ENCODE measurements around the gene RGS10. TPM values are rescaled to one million over a fixed set of nuclear protein-coding genes. Genes with fewer than 3 reads are reported as not detected.

Gene RGS10, protein sequence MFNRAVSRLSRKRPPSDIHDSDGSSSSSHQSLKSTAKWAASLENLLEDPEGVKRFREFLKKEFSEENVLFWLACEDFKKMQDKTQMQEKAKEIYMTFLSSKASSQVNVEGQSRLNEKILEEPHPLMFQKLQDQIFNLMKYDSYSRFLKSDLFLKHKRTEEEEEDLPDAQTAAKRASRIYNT
- 35.4 and 50.9 TPM in 2 replicates for total RNA-seq

DNA sequence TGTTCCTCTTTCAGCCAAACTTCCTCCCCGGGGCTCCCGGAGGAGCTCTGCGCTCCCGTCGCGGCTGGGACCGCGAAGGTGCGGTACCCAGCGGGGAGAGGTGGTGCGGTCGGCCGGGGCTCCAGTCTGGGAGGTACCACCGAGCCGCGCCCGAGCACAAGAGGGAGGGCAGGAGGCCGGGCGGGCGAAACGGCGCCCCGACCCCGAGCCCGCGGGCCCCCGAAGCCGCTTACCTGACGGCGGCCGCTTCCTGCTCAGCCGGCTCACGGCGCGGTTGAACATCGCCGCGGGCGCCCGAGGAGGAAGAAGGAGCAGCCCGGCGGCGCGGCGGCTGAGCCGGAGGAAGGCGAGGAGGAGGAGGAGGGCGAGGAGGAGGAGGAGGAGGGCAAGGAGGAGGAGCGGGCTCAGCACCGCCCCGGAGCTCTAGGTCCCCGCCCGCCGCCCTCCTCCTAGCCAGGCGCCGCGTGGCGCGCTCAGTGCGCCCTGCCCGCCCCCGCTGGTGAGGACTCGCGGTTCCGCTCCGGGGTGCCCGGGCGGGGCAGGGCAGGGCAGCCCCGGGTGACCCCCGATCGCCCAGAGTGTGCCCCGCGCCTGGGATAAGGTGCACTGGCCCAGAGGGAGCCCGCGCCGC, at the start of gene RGS10:
Gene RGS10 (minus strand): TSS at position 363 of the 631 bp plus-strand sequence. CDS start 81 bp downstream, at position 282.
- H3K4me3 ChIP-seq (ENCODE audit: low read depth, low read length), result peak within 1 kb of the TSS; percentile 83
- peak; percentile 81 for DNase-seq (ENCODE audit: low read depth)
- TF ChIP-seq, protein P1, sequence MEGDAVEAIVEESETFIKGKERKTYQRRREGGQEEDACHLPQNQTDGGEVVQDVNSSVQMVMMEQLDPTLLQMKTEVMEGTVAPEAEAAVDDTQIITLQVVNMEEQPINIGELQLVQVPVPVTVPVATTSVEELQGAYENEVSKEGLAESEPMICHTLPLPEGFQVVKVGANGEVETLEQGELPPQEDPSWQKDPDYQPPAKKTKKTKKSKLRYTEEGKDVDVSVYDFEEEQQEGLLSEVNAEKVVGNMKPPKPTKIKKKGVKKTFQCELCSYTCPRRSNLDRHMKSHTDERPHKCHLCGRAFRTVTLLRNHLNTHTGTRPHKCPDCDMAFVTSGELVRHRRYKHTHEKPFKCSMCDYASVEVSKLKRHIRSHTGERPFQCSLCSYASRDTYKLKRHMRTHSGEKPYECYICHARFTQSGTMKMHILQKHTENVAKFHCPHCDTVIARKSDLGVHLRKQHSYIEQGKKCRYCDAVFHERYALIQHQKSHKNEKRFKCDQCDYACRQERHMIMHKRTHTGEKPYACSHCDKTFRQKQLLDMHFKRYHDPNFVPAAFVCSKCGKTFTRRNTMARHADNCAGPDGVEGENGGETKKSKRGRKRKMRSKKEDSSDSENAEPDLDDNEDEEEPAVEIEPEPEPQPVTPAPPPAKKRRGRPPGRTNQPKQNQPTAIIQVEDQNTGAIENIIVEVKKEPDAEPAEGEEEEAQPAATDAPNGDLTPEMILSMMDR (IDR thresholded peaks at IDR 0.05; ENCODE audit: insufficient read depth, low read depth, low read length), result no peak

DNA sequence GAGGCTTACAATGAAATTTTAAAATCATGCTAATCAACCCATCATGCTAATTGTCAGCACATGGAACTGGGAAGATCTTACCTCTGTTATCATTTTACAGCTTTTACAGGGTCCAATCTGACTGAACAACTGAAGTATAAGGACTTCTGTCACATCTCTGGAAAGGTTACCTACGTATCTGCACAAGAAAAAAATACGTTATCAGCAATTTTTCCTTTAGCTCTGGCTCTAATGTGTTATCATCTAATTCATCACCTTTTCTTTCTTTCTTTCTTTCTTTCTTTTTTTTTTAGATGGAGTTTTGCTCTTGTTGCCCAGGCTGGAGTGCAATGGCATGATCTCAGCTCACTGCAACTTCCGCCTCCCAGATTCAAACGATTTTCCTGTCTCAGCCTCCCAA, 45.6 kb upstream of the RGS10 start:
- H3K4me3 ChIP-seq (ENCODE audit: low read depth, low read length), result no peak overlapping the region
- DNase-seq (ENCODE audit: low read depth), result no peak
- TF ChIP-seq, protein P1 (IDR thresholded peaks at IDR 0.05; ENCODE audit: insufficient read depth, low read depth, low read length), result no peak

DNA sequence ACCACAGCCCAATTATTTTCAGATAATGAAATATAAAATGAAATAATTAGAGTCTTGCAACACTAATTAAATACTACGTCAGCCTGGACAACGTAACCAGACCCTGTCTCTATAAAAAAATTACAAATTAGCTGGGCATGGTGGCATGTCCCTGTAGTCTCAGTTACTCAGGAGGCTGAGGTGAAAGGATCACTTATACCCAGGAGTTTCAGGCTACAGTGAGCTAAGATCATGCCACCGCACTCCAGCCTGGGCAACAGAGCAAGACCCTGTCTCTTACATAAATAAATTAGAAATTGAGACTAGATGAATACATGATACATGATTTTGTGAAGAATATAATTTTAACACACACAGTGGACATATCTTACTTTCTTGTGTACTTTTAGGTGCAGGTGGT, 35.8 kb upstream of the RGS10 start:
- no peak for DNase-seq (ENCODE audit: low read depth)
- H3K4me3 ChIP-seq (ENCODE audit: low read depth, low read length), result no peak overlapping the region
- TF ChIP-seq, protein P1 (IDR thresholded peaks at IDR 0.05; ENCODE audit: insufficient read depth, low read depth, low read length), result no peak

DNA sequence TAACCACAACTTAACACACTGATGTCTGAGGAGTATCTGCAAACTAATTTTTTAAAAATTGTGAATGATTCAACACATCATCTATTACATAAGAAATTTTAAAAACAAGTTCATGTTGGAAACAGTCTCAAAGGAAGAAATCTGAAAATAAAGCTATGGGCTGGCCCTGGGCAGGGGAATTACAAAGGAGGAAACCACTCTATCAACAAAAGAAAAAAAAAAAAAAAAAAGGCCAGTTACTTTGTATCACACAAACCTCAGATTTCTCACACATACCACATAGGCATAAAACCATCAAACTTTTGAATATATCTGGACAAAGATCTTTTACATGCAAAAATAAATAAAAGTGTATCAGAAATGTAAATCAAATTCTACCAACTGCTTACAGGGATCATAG, 33.5 kb upstream of the RGS10 start:
- TF ChIP-seq, protein P1 (IDR thresholded peaks at IDR 0.05; ENCODE audit: insufficient read depth, low read depth, low read length), result no peak
- DNase-seq (ENCODE audit: low read depth), result no peak
- H3K4me3 ChIP-seq (ENCODE audit: low read depth, low read length), result no peak overlapping the region

DNA sequence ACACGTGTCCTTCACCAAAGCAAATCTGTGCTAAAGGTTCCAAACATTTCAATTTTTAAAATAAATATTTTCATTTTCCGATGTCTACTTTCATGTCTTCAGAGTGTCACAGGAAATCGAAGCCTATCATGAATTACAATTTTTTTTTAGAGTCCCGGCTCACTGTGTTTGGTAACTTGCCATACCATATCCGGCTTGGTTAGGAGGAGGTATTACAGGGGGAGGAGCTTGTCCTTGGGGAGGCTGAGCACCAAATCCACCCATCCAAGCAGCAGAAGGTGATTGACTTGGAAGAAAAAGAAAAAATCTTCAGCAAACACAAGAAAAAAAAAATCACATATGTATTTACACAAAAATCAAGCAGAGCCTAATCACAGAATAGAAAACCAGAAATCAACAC, 33.0 kb upstream of the RGS10 start:
- TF ChIP-seq, protein P1 (IDR thresholded peaks at IDR 0.05; ENCODE audit: insufficient read depth, low read depth, low read length), result no peak
- no peak for DNase-seq (ENCODE audit: low read depth)
- H3K4me3 ChIP-seq (ENCODE audit: low read depth, low read length), result no peak overlapping the region

DNA sequence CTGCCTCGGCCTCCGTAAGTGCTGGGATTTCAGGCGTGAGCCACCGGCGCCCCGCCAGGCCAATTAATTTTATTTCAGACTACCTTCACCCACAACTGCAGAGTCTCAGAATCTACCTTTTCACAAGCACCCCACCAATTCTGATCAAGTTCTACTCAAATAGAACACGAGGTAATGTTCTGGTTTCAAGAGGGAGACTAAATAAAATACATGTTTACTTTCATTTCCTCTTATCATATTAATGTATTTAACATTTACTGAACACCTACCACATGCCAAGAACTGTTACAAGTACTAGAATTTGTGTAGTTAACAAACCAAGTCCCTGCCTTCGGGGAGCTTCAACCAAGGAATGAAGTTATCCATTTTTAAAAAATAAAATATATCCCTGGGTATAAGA, 25.5 kb upstream of the RGS10 start:
- no peak for DNase-seq (ENCODE audit: low read depth)
- H3K4me3 ChIP-seq (ENCODE audit: low read depth, low read length), result no peak overlapping the region
- TF ChIP-seq, protein P1 (IDR thresholded peaks at IDR 0.05; ENCODE audit: insufficient read depth, low read depth, low read length), result no peak

Measured in fibroblast of villous mesenchyme (primary cell).